ENCODE measurements around the gene ZNF425. TPM values are rescaled to one million over a fixed set of nuclear protein-coding genes. Genes with fewer than 3 reads are reported as not detected.
"Not testable (repeated sequence)": the region's sequence is repeated elsewhere in the genome, so short reads cannot be mapped to it uniquely, and the experiment has no call there.

Gene ZNF425
- total and polyA plus RNA-seq, 9 of the 15 experiments (the other 6 are each of a cell fraction or from before 2014, with no cell fraction given), result 0.03 to 0.89 (median 0.54) TPM

DNA sequence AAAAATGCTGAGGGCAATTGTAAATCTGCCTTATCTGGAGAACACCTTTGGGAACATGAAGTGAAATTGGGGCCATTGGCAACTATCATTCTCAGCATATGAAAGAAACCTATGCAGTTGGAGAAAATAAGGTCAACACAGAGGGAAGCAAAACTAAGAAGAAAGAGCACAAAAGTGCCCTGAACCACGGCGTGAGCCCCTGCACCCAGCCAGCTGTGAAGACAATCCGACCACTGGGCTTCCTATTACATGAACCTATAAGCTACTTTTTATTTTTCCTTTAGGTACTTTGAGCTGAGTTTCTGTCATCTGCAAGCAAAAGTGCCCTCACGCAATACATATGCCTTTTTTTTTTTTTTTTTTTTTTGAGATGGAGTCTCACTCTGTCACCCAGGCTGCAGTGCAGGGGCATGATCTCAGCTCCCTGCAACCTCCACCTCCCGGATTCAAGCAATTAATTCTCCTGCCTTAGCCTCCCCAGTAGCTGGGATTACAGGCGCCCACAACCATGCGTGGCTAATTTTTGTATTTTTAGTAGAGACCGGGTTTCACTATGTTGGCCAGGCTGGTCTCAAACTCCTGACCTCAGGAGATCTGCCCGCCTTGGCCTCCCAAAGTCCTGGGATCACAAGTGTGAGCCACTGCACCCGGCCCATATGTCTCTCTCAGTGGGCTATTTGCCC, 63.8 kb downstream of the ZNF425 start:
- H3K4me2 ChIP-seq (ENCODE audit: insufficient read depth, low read length); H3K9ac ChIP-seq (ENCODE audit: insufficient read depth in 1 of 2, low read depth in 2 of 2, low read length in 2 of 2); H3K27me3 ChIP-seq (ENCODE audit: control insufficient read depth in 2 of 2, insufficient read depth in 2 of 2, low read length in 2 of 2); H3K36me3 ChIP-seq (ENCODE audit: control insufficient read depth, insufficient read depth, low read length); H2AFZ ChIP-seq (ENCODE audit: low read depth, low read length); H3K4me3 ChIP-seq; H4K20me1 ChIP-seq (replicated peaks; ENCODE audit: control insufficient read depth, insufficient read depth, low read length); in situ Hi-C loops (cut with MboI); DNase-seq (ENCODE audit: extremely low read depth in 1 of 4, low spot score in 3 of 4); H3K9me1 ChIP-seq (ENCODE audit: control insufficient read depth, insufficient read depth, low read length); BruUV-seq (replicated peaks); FAIRE-seq; ATAC-seq; H3K9me3 ChIP-seq (replicated peaks; ENCODE audit: control insufficient read depth, insufficient read depth, low read depth, low read length); CTCF ChIA-PET (ENCODE audit: low intra/inter-chr PET ratio); H3K79me2 ChIP-seq (ENCODE audit: control insufficient read depth, insufficient read depth, low read length); H3K27ac ChIP-seq (ENCODE audit: extremely low read depth, low read depth, low read length); intact Hi-C loops (cut with micrococcal nuclease): not testable (repeated sequence)
- 0 out of 2 replicates have a peak, but pooled peaks have one; percentile 23 for TF ChIP-seq CBFA2T3 (IDR thresholded peaks at IDR 0.05)
- 65% methylated on average over 10 of the region's 10 CpGs for WGBS (ENCODE audit: insufficient coverage, low coverage, missing lambda C conversion rate)
- H3K4me1 ChIP-seq (replicated peaks in 1 of 2; ENCODE audit: control insufficient read depth in 2 of 2, insufficient read depth in 2 of 2, low read length in 2 of 2), result peaks cover 5 to 17% of the 10 kb centered on the region in 2 experiments; a peak in 2 of 5 replicates
- POLR2A ChIA-PET, result interaction anchor here (0.6 to 1.3 kb wide), 3 partner anchors 10 to 434 kb away, joined by 3 to 4 read pairs (median 3); no protein-coding TSS in a partner anchor

GRCh38 chr7:149060156-149060555, 66.0 kb downstream of the ZNF425 start:
- in situ Hi-C loops (cut with MboI) (no loop called here), intact Hi-C loops (cut with micrococcal nuclease) (no loop called here)
- ChIA-PET CTCF (ENCODE audit: low intra/inter-chr PET ratio) (no interaction called here), POLR2A (interaction anchor here (0.7 to 1.4 kb wide), 2 partner anchors 11 kb away, joined by 4 read pairs; no protein-coding TSS in a partner anchor)
- no peaks in the 10 kb centered on the region for H3K79me2 ChIP-seq (ENCODE audit: control insufficient read depth, insufficient read depth, low read length)
- H3K27ac ChIP-seq (ENCODE audit: extremely low read depth, low read depth, low read length), result no peak overlapping the region
- peaks cover 5 to 11% of the 10 kb centered on the region in 2 experiments; a peak in 2 of 5 replicates for H3K4me1 ChIP-seq (replicated peaks in 1 of 2; ENCODE audit: control insufficient read depth in 2 of 2, insufficient read depth in 2 of 2, low read length in 2 of 2)
- no peaks in the 10 kb centered on the region for H3K27me3 ChIP-seq (ENCODE audit: control insufficient read depth in 2 of 2, insufficient read depth in 2 of 2, low read length in 2 of 2)
- H2AFZ ChIP-seq (ENCODE audit: low read depth, low read length), result peak overlapping the region; percentile 43
- no peaks in the 10 kb centered on the region for H3K9me1 ChIP-seq (ENCODE audit: control insufficient read depth, insufficient read depth, low read length)
- no peak for FAIRE-seq
- WGBS (ENCODE audit: insufficient coverage, low coverage, missing lambda C conversion rate), result 32% methylated on average over 1 of the region's 1 CpG
- no peak overlapping the region for H3K4me3 ChIP-seq
- H3K9ac ChIP-seq (ENCODE audit: insufficient read depth in 1 of 2, low read depth in 2 of 2, low read length in 2 of 2), result no peak overlapping the region
- BruUV-seq (replicated peaks), result no TSS peak
- no peaks in the 10 kb centered on the region for H4K20me1 ChIP-seq (replicated peaks; ENCODE audit: control insufficient read depth, insufficient read depth, low read length)
- no peak for ATAC-seq
- DNase-seq (ENCODE audit: extremely low read depth in 1 of 4, low spot score in 3 of 4), result no peak
- no peak overlapping the region for H3K4me2 ChIP-seq (ENCODE audit: insufficient read depth, low read length)
- TF ChIP-seq YY1 (IDR thresholded peaks at IDR 0.05; ENCODE audit: borderline replicate concordance in 1 of 3, control insufficient read depth in 1 of 3, extremely low read depth in 1 of 3, insufficient read depth in 3 of 3, insufficient read length in 1 of 3, insufficient replicate concordance in 2 of 3, low read depth in 1 of 3, low read length in 2 of 3) (peak in 1 of 3 experiments; percentile 19), DACH1 (IDR thresholded peaks at IDR 0.05; ENCODE audit: partially characterized antibody) (no peak), TFE3 (CRISPR knock-in tag; IDR thresholded peaks at IDR 0.05) (peak; percentile 71), RAD51 (IDR thresholded peaks at IDR 0.05; ENCODE audit: borderline replicate concordance, low read depth) (0 out of 2 replicates have a peak, but pooled peaks have one; percentile 32), TOE1 (IDR thresholded peaks at IDR 0.05; ENCODE audit: borderline replicate concordance) (peak; percentile 69; the same call in 1 of the 2 replicates), TOE1 (CRISPR knock-in tag; IDR thresholded peaks at IDR 0.05; ENCODE audit: borderline replicate concordance, low read depth) (no peak)
- no peaks in the 10 kb centered on the region for H3K9me3 ChIP-seq (replicated peaks; ENCODE audit: control insufficient read depth, insufficient read depth, low read depth, low read length)
- H3K36me3 ChIP-seq (ENCODE audit: control insufficient read depth, insufficient read depth, low read length), result no peaks in the 10 kb centered on the region

All from K562 (cell line).